HTERT RPE-1 (cell line): ENCODE measurements around the gene BCAS3.

Experiments
- in situ Hi-C: fragments of 300-500 bp; cut with MboI; formaldehyde crosslinking; loops from 4 replicates; pipeline ENCODE4 v1.14.3; 2020; ENCODE audit warnings: low sequenced_read_pairs

BCAS3 gene

DNA sequence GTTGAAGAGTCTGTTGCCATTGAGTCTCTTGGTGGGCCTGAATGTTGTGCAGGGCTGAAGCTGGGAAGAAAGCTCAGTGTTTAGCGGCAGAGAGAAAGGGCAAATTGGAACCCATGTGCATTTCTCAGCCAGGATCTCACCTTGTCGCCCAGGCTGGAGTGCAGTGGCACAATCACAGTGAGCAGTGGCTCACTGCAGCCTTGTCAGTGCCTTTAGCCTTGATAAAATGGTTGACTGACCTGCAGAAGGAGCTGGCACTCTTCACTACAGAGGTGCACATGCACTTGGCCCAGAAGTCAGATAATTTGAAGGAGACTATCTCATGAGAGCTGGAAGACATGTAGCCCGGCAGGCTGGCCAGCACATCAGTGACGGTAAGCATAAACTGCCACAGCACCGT is 597.7 kb downstream of the BCAS3 start:
- in situ Hi-C loops, result no loop called here

DNA sequence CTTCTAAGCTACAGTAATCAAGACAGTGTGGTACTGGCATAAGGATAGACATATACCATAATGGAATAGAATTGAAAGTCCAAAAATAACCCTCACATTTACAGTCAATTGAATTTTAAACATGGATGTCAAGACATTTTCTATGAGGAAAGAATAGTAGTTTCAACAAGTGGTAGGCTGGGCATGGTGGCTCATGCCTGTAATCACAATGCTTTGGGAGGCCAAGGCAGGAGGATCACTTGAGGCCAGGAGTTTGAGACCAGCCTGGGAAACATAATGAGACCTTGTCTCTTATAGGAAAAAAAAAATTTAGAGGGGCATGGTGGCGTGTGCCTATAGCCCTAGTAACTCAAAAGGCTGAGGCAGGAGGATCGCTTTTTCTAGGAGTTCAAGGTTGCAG is 599.2 kb downstream of the BCAS3 start:
- in situ Hi-C loops, result no loop called here

DNA sequence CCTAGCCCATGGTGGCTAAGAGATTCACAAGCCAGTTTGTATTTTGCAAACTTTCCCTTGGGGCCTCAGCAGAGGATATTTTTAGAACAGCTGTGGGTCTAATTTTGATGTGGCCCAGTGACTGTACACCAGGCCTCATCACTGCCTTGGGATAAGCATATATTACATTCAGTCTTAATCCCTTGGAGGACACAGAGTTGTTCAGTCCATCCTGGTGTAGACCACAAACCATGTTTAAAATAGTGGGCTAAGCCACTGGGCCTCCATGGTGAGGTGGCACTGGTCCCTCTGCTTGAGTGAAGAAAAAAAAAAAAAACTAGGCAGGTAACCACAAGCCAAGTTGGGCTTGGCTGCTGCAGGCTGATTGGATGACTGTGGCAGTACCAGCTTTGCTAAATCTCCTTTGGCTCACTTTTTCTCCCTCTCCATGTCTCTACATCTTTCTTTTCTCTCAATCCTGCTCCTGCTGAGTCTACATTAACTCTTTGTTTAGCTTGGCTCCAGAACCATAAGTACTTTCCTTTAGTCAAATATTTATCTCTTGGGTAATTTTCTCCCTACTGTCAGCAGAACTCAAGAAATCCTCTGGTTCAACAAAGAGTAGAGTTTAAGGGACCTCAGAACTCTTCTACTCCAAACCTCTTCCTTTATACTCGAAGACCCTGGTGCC is 602.0 kb downstream of the BCAS3 start:
- in situ Hi-C loops, result no loop called here

DNA sequence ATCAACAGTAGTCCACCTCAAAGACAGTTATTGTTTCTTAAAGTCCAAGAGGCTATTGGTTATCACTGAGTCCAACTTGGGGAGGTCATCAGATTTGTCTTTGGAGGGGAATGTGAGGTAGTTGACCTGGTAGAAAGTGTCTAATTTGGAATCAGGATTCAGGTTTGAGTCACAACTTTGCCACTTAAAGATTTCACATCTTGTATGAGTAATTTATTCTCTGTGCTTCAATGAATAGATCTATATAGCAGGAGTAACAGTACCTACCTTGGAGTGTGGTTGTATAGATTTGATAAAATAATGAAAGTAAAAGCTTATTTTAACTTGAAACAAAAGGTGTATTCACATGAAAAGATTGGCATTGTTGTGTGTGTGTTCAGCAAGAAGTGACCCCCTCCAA is 602.7 kb downstream of the BCAS3 start:
- in situ Hi-C loops, result no loop called here

DNA sequence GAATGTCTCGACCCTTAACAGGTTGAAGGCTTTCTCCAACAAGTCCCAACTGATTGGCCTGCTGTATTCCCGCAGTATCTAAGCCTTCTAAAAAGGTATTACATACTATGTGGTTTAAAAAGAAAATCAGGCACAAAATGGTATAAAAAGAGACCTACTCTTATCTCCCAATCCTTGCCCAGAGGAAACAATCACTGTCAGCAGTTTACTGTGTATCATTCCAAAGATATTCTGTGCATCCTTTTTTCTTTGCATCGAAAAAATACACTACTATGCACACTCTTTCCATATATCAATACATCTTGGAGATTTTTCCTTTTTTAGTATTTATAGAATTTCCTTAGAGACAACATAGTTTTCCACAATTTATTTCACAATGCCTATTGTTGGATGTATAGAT is 603.2 kb downstream of the BCAS3 start:
- in situ Hi-C loops, result no loop called here

DNA sequence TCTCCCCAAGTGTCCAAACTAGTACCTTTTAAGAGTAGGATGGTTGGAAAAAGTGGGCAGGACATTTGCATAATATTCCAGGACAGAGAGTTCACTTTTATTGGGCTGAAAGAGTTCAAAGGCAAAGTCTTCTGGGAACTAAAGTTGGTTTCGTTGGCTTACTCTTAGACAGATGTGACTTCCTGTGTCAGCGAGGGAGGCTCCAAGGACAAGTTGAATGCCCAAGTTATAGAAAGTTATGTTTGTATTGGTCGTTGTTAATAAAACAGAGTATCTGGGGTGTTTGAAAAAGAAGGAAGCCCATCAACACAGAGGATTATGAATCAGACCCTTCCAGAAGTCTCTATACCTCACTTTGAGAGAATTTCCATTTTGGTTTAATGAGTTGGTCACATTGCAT is 604.7 kb downstream of the BCAS3 start:
- in situ Hi-C loops, result no loop called here

DNA sequence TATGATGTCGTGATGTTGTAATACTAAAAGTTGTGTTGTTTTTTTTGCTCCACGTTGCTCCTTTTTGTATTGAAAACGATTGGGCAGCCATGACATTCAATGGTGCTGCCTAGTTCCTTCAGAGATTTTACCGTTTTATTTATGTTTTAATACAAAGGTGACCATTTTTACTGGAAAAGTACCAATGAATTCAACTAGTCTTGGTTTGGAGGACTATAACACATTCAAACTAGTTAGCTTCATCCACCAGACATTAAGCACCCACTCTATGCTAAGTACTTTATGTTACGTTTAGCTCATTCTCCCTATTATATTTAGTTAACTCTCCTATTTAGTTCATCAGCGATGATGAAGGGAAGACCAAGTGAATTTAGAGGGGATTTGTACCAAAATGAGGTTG is 605.4 kb downstream of the BCAS3 start:
- in situ Hi-C loops, result no loop called here

DNA sequence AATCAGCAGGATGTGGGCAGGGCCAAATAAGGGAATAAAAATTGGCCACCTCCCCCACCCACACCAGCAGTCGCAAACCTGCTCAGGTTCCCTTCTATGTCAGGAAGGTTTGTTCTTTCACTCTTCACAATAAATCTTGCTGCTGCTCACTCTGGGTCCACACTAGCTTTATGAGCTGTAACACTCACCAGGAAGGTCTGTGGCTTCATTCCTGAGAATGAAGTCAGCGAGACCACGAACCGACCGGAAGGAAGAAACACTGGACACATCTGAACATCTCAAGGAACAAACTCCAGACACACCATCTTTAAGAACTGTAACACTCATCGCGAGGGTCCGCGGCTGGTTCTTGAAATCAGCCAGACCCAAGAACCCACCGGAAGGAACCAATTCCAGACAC is 606.5 kb downstream of the BCAS3 start:
- in situ Hi-C loops, result no loop called here

DNA sequence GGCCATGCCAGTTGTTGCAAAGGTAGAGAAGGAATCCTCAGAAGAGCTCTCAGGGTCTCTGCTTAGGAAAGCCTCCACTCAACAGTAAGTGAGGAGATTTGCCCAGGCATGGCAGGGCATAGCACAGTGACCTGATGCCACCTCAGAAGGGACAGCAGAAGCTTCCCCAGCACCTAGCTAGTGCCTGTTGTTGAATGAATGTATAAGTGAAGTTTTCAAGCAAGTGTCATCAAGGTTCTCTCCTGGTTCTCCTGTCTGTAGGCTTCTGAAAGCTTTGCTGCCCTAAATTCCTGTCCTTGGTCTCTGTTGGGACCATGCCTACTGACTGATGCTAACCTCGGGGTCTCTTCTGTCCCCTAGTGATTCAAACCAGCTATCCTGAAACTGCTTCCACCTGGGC is 607.1 kb downstream of the BCAS3 start:
- in situ Hi-C loops, result no loop called here

DNA sequence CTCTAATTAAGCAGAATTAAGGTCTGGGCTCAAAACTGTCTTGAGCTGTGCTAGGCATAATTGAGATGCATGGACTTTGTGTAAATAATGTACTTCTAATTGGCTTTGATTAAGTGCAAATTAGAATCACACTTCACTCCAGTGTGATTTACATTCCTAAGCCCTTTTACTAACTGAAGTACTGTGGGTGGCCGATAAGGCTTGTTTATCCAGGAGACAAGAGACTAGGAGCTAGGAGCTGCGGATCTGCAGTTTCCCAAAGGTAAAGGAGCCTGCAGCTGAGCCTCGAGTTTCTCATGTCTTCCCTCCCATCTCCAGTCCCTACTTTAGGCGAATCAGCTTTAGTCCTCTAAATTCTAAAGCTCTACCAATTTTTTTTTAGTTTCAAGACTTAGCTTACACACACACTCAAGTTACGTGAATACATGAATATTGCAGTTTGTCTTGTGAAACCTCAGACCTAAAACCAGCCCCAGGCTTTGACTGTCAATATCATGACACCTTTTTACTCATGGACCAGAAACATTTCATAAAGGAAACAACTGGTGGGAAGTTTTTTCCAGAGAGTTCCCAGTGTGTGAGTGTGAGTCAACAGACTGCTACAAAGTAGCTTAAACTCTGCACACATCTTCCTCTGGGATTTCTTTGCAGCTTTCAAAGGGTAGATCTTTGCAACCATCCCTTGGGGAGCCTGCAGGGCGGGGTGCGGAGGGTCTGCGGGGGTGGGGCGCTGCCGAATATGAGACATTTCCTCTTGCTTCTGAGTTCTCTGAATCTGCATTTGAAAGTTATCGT is 608.1 kb downstream of the BCAS3 start:
- in situ Hi-C loops, result no loop called here

DNA sequence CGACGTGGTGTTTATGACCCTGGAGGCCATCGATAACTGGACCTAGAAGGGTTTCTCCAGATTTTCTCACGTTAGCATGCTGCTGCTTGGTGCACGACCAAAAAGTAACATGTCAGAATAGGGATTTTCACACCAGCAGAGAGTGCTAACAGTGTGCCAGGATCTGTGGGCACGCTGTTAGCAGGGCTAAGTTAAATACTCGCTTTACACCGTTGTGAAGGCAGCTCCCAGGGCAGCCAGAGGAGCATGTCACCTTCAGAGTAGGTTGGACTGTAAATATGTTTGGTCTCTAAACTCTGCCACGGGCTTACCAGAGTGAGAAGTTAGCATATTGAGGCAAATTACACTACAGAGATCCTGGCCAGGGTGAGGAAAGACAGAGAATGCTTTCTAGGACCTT is 608.8 kb downstream of the BCAS3 start:
- in situ Hi-C loops, result no loop called here

DNA sequence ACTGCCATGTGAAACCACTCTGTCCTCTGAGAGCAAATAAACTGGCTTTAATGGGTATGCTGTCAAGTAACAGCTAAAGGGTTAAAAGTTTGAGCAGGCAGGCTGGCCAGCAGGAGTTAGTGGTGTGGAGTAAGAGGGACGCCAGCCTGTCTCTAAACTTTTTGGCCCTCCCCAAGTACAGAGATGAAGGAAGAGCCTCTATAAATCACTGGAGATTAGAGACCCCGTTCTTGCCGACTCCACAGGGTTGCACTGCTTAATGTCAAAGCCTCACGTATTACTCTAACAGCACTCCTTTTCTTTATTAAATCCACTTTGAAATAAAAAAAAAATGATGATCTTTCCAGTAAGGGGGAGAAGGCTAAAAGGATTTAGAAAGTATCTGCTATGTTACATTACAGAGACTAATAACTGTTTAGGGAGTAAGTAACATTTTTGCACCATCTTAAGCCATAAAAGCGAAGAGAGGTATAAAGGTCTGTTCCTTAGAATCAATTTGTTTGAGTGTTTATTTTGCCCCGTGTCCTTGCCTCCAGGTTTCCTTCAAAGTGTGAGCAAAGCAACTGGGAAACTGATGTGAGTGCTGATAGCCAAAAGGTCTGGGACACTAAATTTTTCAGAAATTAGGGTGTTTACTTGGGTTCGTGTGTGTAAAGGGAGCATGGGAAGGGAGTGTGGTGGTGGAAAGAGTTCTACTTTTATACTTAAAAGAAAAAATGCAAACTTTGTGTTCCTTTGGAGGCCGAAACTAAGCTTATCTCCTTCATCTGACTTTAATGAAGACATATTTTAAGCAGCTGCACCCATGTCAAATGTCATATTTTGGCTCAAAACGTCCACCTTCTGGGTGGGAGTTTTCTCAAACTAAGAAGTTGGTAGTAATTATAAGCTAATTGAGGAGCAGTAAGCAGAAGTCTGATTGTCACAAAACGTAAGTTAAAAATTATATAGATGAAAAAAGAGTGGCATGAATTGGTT is 612.0 kb downstream of the BCAS3 start:
- in situ Hi-C loops, result no loop called here

DNA sequence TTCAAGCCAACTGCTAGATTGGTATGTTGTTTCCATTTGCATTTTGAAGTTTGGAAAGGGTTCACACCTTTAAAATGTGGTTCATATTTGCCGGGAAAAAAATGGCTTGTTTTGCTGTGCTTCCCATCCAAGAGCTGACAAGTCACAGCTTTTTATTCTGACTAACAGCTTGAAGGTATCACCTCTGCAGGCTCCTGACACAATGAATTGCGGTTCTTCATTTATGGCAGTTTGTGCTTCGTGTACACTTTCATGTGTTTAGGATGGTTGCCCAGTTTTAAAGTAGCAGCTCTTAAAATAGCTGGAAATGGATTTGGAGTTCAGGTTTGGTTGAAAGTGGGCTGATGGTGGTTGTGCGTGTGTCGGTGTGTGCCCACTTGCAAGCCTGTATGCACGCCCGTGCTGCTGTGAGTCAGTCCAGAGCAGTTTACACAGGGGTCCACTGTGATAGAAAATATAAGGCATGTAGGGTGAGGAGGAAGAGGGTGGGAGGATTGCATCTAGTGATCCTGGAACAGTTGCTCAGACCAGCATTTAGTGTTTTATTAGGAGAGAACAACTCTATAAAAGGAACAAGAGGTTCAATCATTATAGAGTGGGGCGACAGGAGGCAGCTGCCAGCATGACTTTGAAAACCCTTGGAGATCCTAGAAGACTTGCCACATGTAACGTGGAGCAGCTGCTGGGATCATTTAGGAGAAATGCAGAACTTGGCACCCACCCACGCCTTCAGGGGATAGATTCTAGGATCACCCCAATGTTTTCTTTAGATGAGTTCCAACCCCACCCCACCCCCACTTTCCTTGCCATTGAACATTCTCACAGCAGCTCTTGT is 614.0 kb downstream of the BCAS3 start:
- in situ Hi-C loops, result no loop called here

DNA sequence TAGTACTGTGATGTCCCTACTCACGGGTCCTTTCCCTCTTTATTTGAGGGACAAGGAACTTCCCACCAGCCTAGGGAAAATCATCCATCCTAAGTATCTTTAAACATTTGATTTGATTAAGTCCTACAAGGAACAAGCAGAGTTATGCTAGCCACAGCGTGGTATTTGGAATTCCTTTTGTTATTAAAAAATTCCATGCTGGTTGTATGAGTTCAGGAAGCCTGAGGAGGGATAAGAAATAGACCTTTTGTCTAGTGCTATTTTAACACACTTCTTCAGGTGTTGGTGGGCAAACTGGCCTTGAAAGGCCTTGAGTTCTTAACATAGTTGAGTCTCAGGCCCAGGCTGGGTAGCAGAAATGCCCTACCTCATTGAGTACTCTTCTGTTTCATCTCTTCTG is 616.6 kb downstream of the BCAS3 start:
- in situ Hi-C loops, result no loop called here

DNA sequence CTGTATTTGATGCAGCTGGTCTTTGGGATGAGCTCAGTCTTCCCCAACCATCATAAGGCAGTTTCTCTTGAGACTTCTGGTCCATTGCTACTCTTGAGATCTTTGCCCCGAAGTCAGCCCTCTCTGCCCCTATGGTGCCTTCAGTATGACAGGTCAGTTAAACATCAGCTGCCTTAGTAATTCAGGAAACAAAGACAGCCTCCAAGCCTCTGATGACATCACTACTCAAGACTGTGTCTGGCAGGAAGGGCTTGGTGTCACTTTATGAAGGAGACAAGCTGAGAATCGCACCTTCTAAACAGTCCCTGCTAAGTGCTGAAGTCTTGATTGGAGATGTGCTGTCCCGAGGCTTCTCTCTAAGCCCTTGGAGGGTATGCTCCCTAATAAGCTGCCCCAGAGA is 617.1 kb downstream of the BCAS3 start:
- in situ Hi-C loops, result no loop called here

DNA sequence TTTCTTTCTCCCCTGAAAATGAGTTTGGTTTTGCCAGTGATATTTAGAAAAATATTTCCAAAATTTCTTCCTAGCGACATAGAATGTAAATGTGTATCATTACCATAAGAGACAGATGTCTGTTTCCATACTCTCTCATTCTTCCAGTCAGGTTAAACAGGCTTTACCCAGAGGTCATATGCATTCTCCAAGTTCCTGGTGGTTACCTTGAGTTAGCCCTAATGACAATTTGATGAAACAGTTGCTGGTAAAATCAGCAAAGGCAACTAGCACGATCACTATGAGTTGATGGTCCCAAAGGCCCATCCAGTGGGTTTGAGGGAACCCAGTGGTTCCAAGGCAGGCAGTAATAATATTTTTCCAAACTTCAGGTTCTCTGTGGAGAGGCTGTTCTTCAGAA is 618.4 kb downstream of the BCAS3 start:
- in situ Hi-C loops, result no loop called here

DNA sequence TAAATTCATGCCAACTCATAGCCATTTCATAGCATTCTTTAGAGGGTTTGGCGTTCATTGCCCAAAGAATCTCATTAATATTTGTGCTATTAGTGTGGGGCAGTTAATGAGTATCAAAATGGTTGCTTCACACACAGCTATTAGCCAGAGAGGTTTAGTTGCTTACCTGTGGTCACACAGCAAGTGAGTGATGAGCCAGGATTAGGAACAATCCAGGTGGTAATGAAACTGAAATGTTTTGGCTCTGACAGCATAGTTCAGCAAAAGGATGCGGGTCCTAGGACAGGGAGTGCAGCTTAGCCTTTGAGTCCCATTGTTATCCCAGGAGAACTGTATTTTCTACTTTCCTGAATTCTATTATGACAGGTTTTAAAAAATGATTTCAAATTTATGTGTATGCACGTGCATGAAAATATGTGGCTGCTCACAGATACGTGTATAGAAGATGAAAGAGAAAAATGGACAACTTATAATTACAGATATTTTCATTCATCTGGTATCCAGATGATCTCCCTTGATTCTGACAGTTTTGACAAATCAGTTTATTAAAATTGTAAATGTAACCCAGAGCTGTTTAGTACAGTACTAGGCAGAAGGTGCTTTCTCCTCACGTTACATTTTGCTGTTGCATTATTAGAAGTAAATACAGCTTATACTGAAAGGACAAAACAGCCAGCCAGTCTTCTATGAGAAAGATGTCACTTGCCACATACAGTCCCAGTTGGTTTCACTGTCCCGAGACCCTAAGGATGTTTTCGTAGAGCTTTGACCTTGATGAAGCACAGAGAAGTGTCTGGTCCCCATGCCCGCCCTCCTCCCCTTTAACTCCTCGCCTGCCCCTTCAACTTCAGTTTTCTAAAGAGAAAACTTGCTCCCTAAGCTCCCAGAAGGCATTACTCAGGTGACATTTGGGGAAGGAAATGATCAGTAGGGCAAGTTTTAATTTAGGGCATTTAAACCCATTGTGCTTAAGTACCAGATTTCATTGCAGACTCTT is 622.2 kb downstream of the BCAS3 start:
- in situ Hi-C loops, result no loop called here

DNA sequence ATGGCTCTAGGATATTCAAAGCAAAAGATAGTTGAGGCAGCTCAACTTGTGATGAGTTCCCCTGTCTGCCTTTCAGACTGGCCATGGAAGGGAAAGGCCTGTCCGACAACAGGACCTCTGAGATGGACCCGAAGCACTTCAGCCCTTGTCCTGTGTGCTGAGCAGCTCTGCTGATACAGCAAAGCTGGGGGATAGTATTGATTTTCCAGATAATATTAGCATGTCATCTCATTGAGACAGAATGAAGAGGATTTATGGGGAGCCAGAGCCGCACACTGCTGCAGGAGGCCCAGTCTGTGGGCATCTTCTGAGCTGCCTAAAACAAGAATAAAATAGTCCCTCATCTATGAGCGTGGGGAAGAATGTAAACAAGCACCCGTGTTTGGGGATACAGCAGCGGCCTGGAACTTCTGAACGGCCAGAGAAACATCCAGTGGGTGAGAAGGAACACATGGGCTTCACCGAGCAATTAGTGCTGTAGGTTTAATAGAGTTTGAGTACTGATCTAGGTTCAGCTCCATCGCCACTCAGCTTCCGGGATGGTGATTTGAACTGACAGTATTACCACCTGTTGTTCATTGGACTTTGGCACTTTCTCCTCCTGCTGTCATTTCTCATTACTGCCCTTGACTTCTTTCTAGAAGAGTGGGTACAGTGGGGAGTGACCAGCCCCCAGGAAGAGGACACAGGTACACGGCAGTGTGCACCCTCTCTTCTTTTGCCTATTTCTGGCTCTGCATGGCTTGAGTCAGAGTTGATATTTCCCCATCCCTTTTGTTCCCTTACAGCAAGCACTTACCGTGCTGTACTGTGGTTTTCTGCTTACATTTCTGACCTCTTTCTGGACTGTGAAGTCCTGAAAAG is 625.5 kb downstream of the BCAS3 start:
- in situ Hi-C loops, result no loop called here

DNA sequence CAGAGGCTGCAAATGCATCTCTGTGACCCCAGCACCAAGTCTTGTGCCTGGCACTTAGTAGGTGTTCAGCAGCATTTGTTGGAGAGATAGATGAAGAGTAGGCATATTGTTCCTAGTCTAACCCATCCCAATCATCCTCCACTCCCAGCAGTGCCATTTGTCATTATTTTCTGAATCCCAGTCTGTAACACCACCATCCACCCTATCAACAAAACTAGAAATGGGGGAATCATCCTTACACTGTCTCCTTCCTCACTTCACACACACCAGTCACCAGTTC is 626.1 kb downstream of the BCAS3 start:
- in situ Hi-C loops, result no loop called here
